Activated CD4-positive, CD25-positive, alpha-beta regulatory T cell treated with anti-CD3 and anti-CD28 coated beads, Interleukin-2, amount 50 U/mL, for 24 hours (primary cell): ENCODE measurements around the gene APBB3.
"Not testable (repeated sequence)": the region's sequence is repeated elsewhere in the genome, so short reads cannot be mapped to it uniquely, and the experiment has no call there.

ENCODE experiments used
- ATAC-seq, 2 donors: fragments of 150-1000 bp; cut with Tn5 transposase; one replicate each; pipeline ENCODE4 v1.10.0; 2021; ENCODE audit warnings: mild to moderate bottlenecking in 1 of 2, moderate library complexity in 1 of 2

Gene APBB3, protein sequence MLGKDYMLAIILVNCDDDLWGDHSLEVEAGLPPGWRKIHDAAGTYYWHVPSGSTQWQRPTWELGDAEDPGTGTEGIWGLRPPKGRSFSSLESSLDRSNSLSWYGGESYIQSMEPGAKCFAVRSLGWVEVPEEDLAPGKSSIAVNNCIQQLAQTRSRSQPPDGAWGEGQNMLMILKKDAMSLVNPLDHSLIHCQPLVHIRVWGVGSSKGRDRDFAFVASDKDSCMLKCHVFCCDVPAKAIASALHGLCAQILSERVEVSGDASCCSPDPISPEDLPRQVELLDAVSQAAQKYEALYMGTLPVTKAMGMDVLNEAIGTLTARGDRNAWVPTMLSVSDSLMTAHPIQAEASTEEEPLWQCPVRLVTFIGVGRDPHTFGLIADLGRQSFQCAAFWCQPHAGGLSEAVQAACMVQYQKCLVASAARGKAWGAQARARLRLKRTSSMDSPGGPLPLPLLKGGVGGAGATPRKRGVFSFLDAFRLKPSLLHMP

DNA sequence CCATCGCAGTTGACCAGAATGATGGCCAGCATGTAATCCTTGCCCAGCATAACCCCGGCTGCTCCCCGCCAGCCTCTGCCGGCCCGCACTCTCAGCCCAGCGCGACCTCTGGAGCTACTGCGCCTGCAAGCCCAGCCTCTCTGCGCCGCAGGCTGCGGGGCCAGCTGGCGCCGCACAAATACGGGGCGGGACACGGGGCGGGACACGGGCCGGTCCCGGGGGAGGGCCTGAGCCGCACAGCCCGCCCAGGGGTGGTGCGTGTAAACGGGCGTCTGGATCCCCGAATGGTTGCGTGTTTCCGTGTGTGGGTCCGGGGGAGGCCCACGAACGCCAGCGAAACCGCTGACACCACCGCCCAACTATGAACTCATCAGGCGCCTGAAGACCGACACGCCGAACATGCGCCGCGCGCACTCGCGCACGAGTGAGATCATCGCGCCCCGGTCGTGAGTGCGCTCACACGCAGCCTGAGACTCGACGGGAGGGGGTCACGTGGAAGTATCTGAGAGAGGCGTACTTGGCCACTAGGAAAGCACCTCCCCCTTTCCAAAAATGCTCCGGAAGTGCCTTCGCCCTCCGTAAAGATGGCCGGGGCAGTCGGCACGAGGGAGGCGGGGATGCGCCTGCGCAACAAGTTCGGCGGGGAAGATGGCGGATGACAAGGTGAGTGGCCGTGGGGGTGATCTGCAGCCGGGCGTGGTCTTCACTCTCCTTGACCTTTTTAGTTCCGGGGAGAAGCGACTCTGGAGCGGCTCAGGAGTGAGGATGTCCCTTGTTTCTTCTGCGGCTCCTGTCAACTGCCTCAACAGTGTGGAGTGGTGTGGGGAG lies at the start of gene APBB3, which contains the start of gene SLC35A4:
TSS of gene APBB3 (minus strand) at position 403 of the 828 bp plus-strand sequence. CDS start at position 50, 353 bp downstream.
TSS of gene SLC35A4 (plus strand) at position 633 of the 828 bp plus-strand sequence. CDS start 2,342 bp downstream, outside the sequence.
- peak; percentile 91 for ATAC-seq

DNA sequence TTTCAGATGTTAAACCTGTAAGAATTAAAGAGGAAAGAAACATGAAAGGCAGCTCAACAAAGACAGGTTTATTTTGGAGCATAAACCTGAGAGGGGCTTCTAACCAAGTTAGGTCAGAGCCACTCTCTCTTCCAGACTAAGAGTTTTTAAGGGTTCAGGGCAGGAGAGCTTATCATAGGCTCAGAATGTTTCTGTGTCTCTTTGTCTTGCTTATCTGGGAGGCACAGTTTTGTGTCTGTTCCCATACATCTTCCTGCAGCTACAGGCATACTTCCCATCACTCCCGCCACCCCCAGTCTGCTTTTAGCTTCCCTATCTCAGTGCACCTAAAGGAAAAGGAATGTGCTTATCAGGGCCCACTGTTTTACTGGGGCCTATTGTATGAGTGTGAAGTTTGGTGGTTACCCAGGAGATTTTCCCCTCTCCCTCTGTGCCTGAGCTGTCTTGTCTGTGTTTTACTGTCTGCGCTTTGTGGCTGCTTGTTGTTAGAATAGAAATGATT lies 46.7 kb upstream of the APBB3 start:
- no peak for ATAC-seq

DNA sequence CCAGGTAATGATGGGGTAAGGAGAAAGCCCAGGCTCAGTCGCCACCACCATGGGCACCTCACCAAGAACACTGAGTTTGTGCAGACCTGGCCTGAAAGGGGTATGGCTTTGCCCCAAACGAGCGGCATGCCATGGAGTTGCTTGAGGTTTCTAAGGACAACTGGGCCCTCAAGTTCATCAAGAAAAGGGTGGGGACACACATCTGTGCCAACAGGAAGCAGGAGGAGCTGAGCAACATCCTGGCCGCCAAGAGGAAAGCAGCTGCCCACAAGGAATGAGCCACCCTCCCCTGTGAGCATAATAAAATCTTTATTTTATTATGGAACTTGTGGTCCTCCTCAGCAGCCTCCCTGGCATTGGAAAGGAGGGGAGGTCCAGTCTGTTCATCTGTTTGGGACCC lies 44.7 kb upstream of the APBB3 start:
- ATAC-seq: no peak

DNA sequence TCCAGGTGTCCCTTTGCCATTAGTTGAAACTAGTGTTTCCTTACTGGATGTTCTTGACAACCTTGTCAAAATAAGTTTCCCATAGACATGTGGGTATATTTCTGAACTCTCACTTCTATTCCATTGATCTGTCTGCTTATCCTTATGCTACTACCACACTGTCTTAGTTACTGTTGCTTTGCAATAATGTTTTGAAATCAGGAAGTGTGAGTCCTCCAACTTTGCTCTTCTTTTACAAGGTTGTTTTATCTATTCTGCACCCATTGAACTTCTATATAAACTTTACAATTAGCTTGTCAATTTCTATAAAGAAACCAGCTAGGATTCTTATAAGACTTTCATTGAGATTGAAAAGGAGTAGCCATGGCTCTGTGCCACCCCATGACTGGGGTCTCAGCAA lies 44.3 kb upstream of the APBB3 start:
- no peak for ATAC-seq

DNA sequence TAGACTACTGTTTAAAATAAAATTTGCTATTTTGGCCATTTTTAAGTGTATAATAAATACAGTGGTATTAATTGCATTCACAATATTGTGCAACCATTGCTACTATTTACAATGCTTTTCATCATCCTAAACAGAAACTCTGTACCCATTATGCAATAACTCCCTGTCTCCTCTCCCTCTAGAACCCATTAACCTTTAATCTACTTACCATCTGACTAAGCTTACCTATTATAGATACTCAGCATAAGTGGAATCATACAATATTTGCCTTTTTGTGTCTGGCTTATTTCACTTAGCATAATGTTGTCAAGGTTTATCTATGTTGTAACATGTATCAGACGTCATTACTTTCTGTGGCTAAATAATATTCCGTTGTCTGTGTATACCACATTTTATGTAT lies 42.6 kb upstream of the APBB3 start:
- no peak for ATAC-seq

DNA sequence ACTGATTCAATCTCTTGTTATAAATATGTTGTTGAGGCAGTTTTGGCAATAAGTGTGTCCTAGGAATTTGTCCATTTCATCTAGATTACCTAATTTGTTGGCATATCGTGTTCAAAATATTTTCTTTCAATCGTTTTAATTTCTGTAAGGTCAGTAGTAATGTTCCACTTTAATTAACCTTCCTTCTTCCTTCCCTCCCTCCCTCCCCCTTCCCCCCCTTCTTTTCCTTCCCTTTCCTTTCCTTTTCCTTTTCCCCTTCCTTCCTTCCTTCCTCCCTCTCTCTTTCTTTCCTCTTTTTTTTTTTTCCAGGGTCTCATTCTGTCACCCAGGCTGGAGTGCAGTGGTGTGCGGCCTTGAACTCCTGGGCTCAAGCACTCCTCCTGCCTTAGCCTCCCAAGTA lies 41.5 kb upstream of the APBB3 start:
- ATAC-seq: no peak

DNA sequence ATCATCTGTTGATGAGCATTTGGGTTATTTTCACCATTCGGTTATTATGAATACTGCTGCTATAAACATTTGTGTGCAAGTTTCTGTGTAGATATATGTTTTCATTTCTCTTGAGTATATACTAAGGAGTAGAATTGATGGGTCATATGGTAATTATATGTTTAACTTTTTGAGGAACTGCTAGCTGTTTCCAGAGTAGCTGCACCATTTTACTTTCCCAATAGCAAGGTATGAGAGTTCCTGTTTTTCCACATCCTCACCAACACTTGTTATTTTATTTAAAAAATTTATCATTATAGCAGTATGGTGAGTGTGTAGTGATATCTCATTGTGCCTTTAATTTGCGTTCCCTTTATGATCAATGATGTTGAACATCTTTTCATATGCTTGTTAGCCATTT lies 39.3 kb upstream of the APBB3 start:
- no peak for ATAC-seq

DNA sequence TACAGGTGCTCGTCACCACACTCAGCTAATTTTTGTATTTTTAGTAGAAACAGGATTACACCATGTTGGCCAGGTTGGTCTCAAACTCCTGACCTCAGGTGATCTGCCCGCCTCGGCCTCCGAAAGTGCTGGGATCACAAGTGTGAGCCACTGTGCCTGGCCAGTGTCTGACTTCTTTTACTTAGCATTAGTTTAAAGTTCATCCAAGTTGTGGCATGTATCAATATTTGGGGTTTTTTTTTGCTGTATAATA lies 39.0 kb upstream of the APBB3 start:
- ATAC-seq: not testable (repeated sequence)

DNA sequence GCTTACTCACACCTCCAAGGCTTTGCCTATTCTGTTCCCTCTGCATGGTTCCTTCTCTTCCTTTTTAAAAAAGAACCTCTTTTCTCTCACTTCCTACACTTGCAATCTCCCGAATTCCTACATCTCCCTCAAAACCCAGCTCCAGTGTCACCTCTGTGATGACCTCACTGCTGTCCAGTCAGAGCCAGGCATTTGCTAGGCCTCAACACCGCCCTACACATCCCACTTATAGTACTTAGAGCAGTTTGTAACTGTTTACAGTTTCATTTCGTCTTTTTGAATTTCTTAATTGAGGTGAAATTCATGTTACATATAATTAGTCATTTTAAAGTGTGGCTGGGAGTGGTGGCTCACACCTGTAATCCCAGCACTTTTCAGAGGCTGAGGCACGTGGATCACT lies 37.7 kb upstream of the APBB3 start:
- no peak for ATAC-seq

DNA sequence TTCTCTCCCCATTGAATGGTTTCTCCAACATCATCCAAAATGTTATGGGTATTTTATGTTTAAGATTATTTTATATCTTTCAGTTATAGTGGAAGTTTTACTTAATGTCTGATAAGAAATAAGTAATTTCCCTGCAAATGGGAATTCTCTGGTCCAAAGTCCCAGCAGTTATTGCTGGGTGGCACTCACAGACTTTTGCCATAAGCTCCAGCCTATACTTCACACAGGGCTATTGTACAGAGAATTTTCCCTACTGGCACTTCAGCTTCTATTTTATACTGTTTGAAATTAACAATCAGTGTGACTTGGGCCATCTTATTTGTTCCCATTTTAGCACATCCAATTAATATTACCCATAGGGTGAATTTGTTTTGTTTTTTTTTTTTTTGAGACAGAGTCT lies 35.7 kb upstream of the APBB3 start:
- ATAC-seq: no peak

DNA sequence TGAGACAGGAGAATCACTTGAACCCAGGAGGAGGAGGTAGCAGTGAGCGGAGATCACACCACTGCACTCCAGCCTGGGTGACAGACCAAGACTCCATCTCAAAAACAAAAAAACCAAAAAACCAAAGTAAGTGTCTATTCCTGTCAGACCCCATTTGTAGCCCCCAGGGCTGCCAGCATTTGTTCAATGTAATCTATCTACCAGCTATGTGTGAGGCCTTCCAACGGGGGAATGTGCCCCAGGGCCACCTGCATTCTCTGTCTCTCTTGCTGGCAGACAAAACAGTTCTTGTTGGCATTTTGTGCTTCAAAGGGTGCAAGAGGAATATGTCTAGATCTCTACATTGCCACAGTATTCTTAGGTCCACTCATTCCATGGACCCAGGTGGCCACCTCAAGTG lies 34.4 kb upstream of the APBB3 start:
- ATAC-seq: no peak

DNA sequence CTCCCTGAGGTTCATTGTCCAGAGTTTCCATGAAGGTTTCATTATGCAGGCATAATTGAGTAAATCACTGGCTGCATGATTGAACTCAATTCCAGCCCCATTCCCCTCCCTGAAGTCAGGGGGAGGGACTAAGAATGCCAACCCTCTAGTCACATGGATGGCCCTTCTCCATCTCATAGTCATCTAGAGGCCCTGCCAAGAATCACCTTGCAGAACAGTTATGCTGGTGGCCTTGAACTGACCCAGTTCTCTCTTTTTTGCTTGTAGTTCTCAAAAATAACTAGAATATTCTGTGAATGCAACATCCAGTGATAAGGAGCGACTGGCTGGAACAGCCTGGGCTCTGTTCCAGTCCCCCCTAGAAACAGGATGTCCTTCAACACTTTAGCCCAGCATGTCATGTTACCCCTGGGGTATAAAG lies 31.9 kb upstream of the APBB3 start:
- ATAC-seq: no peak

DNA sequence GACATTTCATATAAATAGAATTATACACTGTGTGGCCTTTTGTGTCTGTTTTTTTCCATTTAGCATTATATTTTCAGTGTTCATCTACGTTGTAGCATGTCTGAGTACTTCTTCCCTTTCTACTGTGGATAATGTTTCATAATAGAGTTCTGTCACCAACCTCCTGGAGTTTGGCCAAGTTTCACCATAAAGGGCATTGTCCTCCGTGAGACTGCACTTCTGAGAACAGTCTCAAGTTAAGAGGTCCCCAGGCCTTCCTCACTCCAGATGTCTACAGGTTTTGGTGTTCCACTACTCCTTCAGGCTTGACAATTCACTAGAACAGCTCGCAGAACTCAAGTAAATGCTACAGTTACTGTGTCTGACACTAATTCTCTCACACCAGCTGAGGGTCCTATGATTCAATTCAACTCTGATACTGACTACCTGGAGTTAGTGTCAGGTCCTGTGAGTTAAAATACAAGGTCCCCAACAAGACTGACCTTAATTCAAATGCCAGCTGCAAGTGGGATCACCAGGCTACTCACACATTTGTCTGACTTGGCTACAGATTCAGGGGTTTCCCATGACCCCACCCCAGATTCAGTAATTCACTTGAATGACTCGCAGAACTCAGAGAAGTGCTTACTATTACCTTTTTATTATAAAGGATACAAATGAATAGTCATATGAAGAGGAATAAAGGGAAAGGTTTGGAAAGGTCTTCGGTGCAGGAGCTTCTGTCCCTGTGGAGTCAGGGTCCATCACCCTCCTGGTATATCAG lies 31.3 kb upstream of the APBB3 start:
- no peak for ATAC-seq

DNA sequence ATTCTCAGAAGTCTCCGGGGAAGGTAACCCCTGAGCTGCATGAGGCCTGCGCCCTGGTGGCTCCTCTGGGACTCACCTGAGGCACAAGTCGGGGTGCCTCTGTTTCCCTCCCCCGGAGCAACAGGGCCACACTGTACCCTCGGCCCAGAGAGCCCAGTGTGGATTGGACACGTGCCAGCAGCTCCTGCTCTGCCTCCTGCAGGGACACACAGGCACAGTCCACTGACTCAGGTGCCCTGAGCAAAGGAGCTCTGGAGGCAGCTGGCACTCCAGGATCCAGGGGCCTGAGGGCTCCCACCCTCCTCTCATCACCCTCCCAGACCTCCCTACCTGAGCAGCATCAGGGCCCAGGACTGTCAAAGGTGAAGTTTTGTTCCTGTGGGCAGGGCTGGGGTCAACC lies 29.8 kb upstream of the APBB3 start:
- no peak for ATAC-seq

DNA sequence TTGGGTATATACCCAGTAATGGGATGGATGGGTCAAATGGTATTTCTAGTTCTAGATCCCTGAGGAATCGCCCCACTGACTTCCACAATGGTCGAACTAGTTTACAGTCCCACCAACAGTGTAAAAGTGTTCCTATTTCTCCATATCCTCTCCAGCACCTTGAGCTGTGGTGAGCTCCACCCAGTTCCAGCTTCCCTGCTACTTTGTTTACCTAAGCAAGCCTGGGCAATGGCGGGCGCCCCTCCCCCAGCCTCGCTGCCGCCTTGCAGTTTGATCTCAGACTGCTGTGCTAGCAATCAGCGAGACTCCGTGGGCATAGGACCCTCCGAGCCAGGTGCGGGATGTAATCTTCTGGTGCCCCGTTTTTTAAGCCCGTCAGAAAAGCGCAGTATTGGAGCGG lies 28.7 kb upstream of the APBB3 start:
- ATAC-seq: not testable (repeated sequence)

DNA sequence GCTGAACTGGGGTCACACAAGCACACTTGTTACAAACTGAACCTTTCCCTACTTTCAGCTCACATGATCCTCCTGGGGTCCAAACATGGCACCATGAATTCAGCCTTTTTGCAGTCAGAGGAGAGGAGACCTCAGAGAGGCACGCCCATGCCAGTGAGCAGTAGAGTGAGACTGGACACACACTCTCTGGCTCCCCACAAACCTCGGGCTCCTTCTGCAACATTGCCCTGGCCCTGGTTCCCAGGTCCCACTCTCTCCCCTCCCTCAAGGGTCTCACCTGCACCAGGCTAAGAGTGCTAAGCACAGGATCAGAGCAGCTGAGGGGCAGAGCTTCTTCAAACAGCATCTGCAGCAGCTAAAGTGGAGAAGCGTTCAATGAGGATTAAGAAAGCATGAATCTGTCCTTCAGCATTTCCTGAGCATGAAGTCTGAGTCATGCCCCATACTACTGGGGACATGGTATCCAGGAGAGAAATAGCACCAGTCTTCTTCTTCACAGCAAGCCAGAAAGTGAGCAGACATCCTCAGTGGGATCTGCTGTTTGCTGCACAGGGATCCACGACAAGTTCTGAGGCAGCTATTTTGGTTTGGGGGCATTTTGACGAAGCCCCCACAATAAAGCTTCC lies 27.5 kb upstream of the APBB3 start:
- ATAC-seq: no peak

DNA sequence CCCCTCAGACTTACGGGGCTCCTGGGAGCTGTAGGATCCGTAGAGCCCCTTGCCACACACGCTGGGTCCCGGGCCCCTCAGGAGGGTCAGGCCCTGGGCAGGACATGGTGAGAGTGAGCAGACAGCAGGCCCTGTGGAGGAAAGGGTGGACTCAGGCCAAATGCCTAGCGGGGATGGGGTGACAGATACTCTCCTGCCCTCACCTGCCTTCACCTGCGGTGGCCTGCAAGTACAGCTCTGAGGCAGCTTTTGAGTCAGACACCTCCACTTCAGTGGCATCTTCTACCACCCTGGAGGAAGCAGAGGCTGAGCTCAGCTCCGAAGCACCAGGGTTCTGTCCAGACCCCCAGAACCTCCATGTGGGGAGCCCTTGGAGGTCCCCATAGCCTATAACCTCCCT lies 26.5 kb upstream of the APBB3 start:
- no peak for ATAC-seq

DNA sequence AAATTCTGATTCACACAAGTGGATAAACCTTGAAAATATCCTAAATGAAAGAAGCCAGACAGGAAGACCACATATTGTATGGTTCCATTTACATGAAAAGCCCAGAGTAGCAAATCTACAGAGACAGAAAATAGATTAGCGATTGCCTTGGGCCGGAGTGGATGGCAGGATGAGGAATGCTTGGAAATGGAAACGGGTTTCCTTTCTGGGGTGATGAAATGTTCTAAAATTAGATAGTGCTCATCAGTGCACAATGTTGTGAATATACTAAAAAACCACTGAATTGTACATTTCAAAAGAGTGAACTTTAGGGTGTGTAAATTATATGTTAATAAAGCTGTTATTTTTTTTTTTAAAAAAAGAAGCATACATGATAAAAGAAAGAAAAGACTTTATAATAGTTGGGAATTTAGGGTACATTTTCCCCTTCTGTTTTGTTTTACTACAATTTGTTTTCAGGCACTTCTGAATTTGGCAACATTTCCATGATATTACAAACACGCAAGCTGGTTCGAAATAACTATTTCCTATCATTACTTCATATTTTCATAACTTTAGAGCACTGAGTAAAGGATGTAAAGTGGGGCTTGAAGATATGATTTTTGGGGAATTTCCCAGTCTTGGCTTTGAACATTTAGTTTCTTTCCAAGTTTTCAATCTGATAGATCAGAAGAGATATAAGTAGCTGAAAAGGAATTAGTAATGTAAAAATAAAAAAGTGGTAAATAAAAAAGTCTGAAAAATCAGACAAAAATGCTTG lies 24.1 kb upstream of the APBB3 start:
- ATAC-seq: no peak

DNA sequence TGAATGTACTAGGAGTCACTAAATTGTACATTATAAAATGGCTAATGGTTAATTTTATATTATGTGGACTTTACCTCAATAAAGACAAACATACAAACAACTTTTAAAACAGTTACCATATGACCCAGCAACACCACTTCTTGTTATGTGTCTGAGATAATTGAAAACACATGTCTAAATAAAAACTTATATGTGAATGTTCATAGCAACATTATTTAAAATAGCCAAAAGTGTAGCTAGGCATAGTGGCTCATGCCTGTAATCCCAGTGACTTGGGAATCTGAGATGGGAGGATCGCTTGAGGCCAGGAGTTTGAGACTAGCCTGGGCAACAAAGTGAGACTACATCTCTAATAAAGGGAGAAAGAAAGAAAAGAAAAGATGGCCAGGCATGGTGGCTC lies 23.1 kb upstream of the APBB3 start:
- ATAC-seq: no peak

DNA sequence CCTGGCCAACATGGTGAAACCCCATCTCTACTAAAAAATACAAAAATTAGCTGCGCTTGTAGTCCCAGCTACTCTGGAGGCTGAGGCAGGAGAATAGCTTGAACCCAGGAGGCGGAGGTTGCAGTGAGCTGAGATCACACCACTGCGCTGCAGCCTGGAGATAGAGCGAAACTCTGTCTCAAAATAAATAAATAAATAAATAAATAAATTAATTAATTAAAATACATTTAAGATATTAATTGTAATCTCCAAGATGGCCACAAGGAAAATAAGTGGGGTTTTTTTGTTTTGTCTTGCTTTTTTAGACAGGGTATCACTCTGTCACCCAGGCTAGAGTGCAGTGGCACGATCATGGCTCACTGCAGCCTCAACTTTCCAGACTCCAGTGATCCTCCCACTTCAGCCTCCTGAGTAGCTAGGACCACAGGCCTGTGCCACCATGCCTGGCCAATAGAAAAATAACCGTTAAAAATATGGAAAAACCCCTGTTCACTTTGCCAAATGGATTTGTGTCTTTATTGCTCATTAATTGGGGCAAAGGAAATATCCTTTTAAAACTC lies 14.9 kb upstream of the APBB3 start:
- ATAC-seq: not testable (repeated sequence)

DNA sequence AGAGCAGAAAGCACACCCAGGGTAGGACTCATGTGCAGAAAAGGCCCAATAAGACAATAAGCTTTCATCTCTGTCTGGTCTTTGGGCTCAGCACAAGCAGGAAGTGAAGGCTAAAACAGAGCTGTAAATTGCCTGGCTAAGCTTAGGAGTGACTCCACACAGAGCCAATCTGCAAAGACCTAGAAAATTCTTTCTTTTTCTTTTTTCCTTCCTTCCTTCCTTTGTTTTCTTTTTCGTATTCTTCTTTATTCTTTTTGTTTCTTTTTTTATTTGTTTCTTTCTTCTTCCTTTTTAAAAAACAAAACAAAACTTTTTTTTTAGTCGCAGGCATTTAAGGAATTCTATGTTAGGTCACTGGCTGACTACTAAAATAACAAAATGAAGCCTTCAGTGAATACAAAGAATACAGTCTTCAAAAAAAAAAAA lies 12.4 kb upstream of the APBB3 start:
- no peak for ATAC-seq
